MM.1S (cell line): ENCODE measurements around the gene EXOC2.

ENCODE experiments used
- CTCF ChIP-seq: fragments of 300-600 bp; sonication (generic); IDR thresholded peaks from 2 replicates; pipeline ENCODE4 v1.5.1; 2016; ENCODE audit warnings: antibody characterized with exemption, low read length, mixed read lengths
- EZH2 ChIP-seq: fragments of 300-600 bp; sonication (generic); optimal IDR thresholded peaks from 2 replicates; pipeline ENCODE3; 2017; ENCODE audit warnings: low read depth, mild to moderate bottlenecking, antibody characterized with exemption, low read length, mixed read lengths
- EZH2phosphoT487 ChIP-seq: fragments of 300-600 bp; sonication (generic); IDR thresholded peaks from 2 replicates; pipeline ENCODE4 v1.6.1; 2018; ENCODE audit warnings: antibody characterized with exemption, low read length

- TF ChIP-seq CTCF (no peak), EZH2phosphoT487 (no peak), EZH2 (no peak)
Observed at GRCh38 chr6:665403-666267, 27.3 kb downstream of the EXOC2 start.
